Subcutaneous adipose tissue (tissue), 4 donors: ENCODE results near the gene RARA. TPM values are rescaled to one million over a fixed set of nuclear protein-coding genes. Genes with fewer than 3 reads are reported as not detected.

Experiments
- CTCF ChIP-seq: fragments of 450-650 bp; IDR thresholded peaks from one replicate; pipeline ENCODE4 v1.5.1; 2016; ENCODE audit warnings: low read depth, mild to moderate bottlenecking, control low read depth, antibody characterized with exemption, moderate library complexity
- total RNA-seq, 4 donors: library from RNA; depleted of rRNA; stranded (reverse); fragments of >200 nt; gene quantifications; one replicate each; pipeline ENCODE4 v1.1.0, GENCODE V29; 2016

The RARA gene
- total RNA-seq, 4 donors from 2014 or later: 13.9 to 21.5 (median 17.9) TPM

GRCh38 chr17:40337351-40337750 lies 28.4 kb downstream of the RARA start:
- no peak for TF ChIP-seq CTCF

- TF ChIP-seq CTCF: no peak
Observed at GRCh38 chr17:40338058-40338457, 29.1 kb downstream of the RARA start.

GRCh38 chr17:40338941-40339649 lies 30.1 kb downstream of the RARA start:
- no peak for TF ChIP-seq CTCF

- TF ChIP-seq CTCF: no peak
Observed at GRCh38 chr17:40340327-40340726, 31.3 kb downstream of the RARA start.

- no peak for TF ChIP-seq CTCF
Observed at GRCh38 chr17:40340880-40341807, 32.2 kb downstream of the RARA start.

GRCh38 chr17:40341808-40342503 lies 33.0 kb downstream of the RARA start:
- no peak for TF ChIP-seq CTCF
